Central memory CD4-positive, alpha-beta T cell (primary cell): Measurements from ENCODE around the gene CHST15.
A peak's percentile ranks its signal among the peaks of the same experiment; 100 is the strongest.

Experiments used
- DNase-seq: peaks from one replicate; pipeline ENCODE4 v3.0.0; 2022

CHST15 gene

GRCh38 chr10:123994417-123995081, 98.8 kb downstream of the CHST15 start:
- DNase-seq = peak; percentile 63

DNA sequence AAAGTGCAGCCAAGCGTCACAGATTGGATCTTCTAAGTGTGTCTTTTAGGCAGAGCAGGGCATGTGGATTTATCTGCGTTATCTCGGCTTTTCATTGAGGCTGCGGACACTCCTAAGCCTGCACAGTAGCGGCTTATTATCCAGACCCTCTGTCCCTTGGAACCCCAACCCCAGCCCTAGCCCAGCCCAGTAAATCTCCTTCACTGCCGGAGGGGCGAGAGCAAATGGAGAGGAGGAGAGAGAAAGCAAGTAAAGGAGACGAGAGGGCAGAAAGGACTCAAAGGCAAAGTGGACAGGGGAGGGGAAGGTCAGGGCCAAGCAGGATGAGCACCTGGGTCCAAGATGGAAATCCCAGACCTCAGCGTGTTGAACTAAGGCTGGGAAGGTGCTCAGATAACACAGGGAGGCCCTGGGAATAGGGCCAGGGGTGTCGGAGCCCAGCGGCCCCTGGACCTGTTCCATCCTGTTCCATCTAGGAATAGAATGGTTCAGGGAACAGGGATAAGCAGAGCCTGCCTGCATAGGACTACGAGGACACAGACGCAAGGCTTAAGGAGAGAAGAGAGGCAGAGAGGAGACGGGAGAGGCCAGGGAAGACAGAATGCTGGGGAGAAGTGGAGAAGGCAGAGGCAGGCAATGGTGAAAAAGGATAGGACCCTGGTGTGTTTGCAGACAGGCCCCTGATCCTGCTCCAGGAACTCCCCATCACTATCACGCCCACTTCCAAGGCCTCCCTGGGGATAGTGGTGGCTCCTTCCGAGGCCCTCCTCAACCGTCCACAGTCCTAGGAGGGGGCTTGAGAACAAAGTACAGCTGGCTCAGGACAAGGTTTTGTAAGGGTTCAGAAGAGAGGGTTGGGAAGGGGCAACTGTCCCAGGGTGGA, 99.6 kb downstream of the CHST15 start:
- no peak for DNase-seq

- DNase-seq = no peak
Measured at GRCh38 chr10:123991611-123992570, 101.5 kb downstream of the CHST15 start.

DNA sequence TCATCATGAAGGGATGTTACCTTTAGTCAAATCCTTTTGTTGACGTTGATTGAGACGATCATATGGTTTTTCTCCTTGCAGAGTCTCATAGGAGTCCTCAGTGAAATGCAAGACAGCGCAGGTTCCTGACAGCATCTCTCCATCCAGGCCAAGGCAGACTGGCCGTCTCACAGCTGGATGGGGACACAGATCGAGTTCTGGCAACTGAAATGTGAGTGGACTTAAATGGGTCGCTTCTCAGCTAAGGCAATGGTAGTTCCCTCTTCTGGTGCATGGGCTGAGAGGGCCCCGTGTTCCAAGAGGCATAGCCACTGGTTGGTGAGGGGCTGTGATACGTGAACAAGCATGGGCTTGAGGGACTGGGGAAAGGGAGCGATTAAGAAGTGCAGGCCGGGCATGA, 102.5 kb downstream of the CHST15 start:
- no peak for DNase-seq

DNA sequence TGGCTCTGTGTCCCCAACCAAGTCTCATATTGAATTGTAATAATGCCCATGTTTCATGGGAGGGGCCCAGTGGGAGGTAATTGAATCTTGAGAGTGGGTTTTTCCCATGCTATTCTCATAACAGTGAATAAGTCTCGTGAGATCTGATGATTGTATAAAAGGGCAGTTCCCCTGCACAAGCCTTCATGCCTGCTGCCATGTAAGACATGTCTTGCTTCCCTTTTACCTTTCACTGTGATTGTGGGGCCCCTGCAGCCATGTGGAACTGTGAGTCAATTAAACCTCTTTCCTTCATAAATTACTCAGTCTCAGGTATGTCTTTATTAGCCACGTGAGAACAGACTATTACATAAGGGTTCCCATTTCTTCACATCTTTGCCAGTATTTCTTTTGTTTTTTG, 104.7 kb downstream of the CHST15 start:
- DNase-seq = no peak

DNA sequence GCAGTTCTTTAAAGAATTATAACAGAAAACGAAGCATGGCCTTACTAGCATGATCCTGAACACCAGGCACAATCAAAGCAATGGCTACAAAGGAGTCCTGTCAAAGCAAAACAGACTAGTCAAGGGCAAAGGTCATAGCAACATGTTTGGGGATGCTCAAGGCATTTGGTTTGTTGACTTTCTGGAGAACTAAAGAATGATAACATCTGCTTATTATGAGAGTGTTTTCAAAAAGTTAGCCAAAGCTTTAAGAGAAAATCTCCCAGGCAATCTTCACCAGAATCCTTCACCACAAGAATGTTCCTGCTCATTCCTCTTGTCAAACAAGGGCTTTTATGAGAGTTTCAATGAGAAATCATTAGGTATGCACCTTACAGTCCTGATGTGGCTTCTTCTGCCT, 106.7 kb downstream of the CHST15 start:
- DNase-seq = no peak

GRCh38 chr10:123974406-123974805, 119.0 kb downstream of the CHST15 start:
- DNase-seq = no peak

- DNase-seq = no peak
Measured at GRCh38 chr10:123972481-123973401, 120.7 kb downstream of the CHST15 start.

DNA sequence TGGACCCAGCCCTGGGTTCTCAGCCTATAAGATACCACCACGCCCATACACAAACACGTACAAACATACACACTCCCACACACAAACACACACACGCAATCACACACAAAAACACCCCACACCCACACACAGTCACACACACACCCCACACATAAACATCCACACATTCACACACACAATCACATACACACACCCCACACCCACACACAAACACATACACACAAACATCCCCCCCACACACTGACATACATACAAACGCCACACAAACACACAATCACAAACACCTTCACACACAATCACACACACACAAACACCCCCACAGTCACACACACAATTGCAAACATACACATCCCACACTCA, 122.5 kb downstream of the CHST15 start:
- no peak for DNase-seq

DNA sequence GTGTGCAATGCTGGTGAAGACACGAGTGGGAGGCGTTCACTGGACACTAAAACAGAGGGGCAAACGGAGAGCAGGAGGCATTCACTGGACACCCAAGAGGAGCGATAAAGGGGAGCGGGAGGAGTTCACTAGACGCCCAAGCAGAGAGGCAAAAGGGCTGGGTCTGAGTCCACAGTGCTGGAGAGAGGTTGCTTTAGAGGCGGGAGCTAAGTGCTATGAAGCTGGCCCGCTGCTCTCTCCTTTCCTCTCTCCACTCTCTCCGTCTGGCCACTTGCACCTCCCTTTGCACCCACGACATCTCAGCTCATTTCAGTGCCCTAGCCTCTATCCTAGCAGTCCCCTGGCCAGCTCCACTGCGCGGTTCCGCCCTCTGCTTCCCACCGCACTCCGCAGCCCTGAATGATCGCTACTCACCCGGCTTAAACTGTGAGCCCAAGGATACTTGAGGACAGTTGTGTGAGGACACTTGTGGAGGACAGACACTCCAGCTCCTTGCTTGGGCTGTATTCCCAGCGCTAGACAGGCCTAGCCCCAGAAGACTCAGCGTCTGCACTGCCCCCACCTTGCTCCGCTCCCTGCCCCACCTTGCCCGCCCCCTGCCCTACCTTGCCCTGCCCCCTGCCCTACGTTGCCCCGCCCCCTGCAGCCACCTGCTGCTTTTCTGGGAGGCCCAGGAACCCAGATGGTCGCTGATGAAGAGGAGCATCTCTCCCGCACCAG, 123.0 kb downstream of the CHST15 start:
- DNase-seq = no peak

DNA sequence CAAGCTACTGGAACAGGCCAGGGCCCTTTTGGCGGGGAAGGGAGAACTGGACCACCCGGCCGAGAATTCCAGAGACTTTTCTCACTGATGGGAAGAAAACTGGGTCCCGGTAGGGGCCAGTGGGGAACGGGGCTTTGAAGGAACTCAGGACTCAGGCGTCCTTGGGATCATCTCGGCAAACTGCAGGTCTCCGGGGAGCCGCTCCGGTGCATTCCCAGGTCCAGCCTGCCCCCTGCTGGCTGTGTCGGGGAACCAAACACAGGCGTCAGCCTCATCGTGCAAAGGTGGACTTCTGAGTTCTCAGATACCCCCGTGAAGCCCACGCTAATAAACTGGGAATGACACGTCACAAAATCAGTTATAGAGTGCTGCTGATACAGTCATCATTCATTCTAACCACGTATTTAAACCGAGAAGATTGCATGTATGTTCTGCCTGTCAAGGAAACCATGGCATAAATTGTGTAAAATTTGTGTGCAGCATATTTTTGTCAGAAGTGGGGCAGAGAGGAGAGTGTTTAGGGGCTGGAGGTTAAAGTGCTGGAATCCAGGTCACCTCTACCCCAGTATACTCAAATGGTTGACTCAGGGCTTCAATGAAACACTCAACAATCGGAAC, 125.7 kb downstream of the CHST15 start:
- no peak for DNase-seq

DNA sequence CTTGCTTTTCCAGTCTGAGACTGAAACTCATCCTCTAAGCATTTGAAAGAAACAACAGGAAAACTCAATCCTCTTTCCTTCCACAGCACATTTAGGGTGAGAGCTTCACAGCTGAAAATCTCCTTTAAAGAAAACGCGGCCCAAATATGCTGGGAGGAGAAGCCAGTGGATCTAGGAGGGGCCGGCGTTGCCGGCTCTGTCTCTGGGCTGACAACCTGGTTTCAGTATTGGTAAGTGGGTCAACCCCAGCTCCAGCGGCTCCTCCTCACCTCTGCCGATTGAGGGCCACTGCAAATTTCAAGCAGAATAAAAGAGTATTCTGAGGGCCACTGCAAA, 126.5 kb downstream of the CHST15 start:
- DNase-seq = no peak

GRCh38 chr10:123965973-123966895, 127.2 kb downstream of the CHST15 start:
- no peak for DNase-seq

- no peak for DNase-seq
Measured at GRCh38 chr10:123964953-123965352, 128.4 kb downstream of the CHST15 start.

DNA sequence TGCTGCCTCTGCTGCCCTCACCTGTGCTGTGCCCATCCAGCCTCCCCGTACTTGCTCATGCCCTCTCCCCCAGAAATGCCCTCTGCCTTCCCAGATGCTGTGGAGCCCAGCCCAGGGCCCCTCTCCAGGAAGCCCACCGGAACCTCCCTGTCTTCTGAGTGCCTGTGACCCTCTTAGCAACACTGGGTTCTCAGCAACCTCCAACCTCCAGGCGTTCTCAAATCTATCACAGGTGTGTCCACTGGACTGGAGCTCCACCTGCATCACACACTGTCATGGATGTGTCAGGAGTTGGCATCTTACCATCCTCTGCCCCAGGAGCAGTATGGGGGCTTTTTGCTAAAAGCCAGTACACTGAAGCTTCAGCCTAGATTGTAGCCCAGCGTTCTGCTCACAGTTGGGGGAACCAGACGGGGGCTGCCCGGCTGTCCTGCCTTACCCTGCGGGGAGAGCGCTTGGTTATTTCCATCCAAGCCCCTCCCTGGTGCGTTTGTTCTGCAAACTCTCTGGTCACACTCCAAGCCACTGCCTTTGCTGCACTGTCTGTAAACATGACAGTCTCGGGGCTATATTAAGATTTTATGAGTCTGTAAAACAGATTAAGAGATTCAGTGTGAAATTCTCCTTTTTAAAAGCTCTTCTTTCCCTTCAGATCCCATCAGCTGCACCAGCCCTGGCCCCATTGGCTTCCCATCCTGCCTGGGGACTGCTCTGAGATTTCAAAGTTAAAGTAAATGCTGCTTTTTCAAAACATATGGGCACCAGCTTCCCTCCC, 130.5 kb downstream of the CHST15 start:
- DNase-seq = no peak

GRCh38 chr10:123958241-123958640, 135.2 kb downstream of the CHST15 start:
- no peak for DNase-seq
